Muscle layer of colon (tissue), 2 donors: Measurements from ENCODE around the gene C1orf198.

Source experiments
- H3K27ac ChIP-seq: one replicate; pipeline ENCODE4 v1.7.0; 2013; ENCODE audit warnings: low read depth, mild to moderate bottlenecking, low read length, moderate library complexity
- H3K27me3 ChIP-seq, 2 donors: one replicate each; pipeline ENCODE4 v1.7.0; 2013; ENCODE audit warnings: low read length in 2 of 2, mild to moderate bottlenecking in 2 of 2; ENCODE audit not compliant: insufficient read depth in 2 of 2, control insufficient read depth in 1 of 2
- H3K36me3 ChIP-seq: one replicate; pipeline ENCODE4 v1.7.0; 2013; ENCODE audit warnings: mild to moderate bottlenecking, low read length; ENCODE audit not compliant: insufficient read depth
- H3K4me1 ChIP-seq: one replicate; pipeline ENCODE4 v1.7.0; 2013; ENCODE audit warnings: mild to moderate bottlenecking, low read length; ENCODE audit not compliant: insufficient read depth
- H3K4me3 ChIP-seq, 2 donors: one replicate each; pipeline ENCODE4 v1.7.0; 2013; ENCODE audit warnings: low read length in 2 of 2, low read depth in 1 of 2, mild to moderate bottlenecking in 1 of 2, moderate library complexity in 1 of 2
- H3K9ac ChIP-seq: one replicate; pipeline ENCODE4 v1.7.0; 2013; ENCODE audit warnings: low read length
- H3K9me3 ChIP-seq: one replicate; pipeline ENCODE4 v1.7.0; 2013; ENCODE audit warnings: mild to moderate bottlenecking, low read length
- donor health status: abdominal sarcoma.
- donor health status: Adenocarcinoma of cecum.

C1orf198 gene

DNA sequence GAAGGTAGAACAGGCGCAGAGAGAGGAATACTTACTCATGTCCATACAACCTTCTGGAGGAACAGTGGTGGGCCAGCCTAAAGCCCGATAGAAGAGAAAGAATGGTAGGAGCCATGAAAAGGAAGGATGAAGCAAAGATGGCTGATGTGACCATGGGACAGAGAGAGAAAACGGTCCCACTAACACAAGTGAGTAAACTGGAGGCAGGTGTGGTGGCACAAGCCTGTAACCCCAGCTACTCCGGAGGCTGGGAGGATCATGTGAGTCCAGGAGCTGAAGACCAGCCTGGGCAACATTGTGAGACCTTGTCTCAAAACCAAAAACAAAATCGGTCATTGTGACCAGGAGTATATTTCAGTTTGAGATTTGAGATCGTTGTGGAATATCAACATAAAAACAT, 49.4 kb downstream of the C1orf198 start:
- Histone ChIP-seq H3K9me3 (no peaks in the 10 kb centered on the region), H3K27ac (no peak overlapping the region), H3K9ac (no peak overlapping the region), H3K27me3 (no peaks in the 10 kb centered on the region), H3K4me3 (no peak overlapping the region), H3K36me3 (no peaks in the 10 kb centered on the region), H3K4me1 (peaks cover 1% of the 10 kb centered on the region)

GRCh38 chr1:230818367-230818766, 50.0 kb downstream of the C1orf198 start:
- Histone ChIP-seq H3K27me3 (no peaks in the 10 kb centered on the region), H3K36me3 (no peaks in the 10 kb centered on the region), H3K4me3 (no peak overlapping the region), H3K9me3 (no peaks in the 10 kb centered on the region), H3K27ac (no peak overlapping the region), H3K4me1 (no peaks in the 10 kb centered on the region), H3K9ac (no peak overlapping the region)

DNA sequence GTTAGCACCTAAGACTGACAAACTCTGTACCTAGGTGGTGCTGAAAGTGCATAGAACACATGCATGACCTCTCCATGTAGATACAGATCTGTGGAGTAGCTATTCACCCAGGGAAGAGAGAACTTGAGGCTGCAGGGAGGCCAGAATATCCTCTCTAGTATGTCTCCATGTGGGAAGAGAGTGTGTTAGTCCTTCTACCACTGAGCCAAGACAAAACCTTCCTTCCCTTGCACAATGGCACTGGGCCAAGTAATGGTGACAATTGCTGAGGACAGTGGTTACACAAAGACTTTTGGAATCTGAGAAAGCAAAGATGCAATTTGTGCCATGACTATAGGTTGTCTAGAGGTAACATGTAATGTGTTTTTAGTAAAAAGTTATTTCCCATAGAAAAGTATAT, 52.3 kb downstream of the C1orf198 start:
- Histone ChIP-seq H3K27ac (no peak overlapping the region), H3K9me3 (no peaks in the 10 kb centered on the region), H3K36me3 (no peaks in the 10 kb centered on the region), H3K4me3 (no peak overlapping the region), H3K27me3 (no peaks in the 10 kb centered on the region), H3K4me1 (no peaks in the 10 kb centered on the region), H3K9ac (no peak overlapping the region)

DNA sequence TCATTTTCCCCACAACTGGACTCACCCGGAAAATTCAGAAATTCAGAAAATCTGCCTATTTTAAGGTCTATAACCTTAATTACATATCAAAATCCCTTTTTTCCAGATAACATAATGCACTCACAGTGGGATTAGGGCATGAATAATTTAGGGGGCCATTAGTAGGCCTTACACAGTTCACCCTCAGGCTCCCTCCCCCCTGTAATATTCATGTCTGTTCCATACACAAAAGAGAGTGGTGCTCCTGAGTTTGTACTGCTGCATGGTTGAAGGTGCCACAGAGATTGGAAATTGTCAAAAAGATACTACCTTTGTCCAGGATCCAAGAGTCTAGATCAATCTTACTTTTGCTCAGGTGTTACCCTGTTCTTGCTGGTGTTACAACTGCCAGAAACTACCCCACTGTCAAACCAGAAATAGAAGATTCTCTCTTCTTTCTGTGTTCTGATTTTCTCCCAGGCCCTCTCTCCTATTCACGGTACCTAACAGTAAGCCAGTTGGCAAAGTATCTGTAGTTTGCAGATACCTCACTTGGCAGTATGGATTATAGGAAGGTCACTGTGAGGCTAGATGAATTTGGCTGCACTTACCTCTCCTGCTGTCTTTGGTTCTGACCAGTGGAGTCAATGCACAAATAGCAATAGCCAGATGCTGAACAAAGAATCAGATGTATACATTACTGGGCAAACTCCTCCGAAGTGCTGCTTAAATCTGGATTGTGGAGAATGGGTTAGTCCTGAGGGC, 53.2 kb downstream of the C1orf198 start:
- no peaks in the 10 kb centered on the region for H3K36me3 ChIP-seq
- H3K4me1 ChIP-seq, result no peaks in the 10 kb centered on the region
- no peaks in the 10 kb centered on the region for H3K27me3 ChIP-seq
- H3K27ac ChIP-seq, result no peak overlapping the region
- H3K9me3 ChIP-seq, result no peaks in the 10 kb centered on the region
- H3K9ac ChIP-seq, result no peak overlapping the region
- no peak overlapping the region for H3K4me3 ChIP-seq

GRCh38 chr1:230812568-230812967, 55.8 kb downstream of the C1orf198 start:
- Histone ChIP-seq H3K9ac (no peak overlapping the region), H3K27me3 (no peaks in the 10 kb centered on the region), H3K4me1 (peaks cover 13% of the 10 kb centered on the region), H3K27ac (no peak overlapping the region), H3K4me3 (no peak overlapping the region), H3K36me3 (no peaks in the 10 kb centered on the region), H3K9me3 (no peaks in the 10 kb centered on the region)

GRCh38 chr1:230809256-230809990, 58.9 kb downstream of the C1orf198 start:
- H3K4me3 ChIP-seq, result no peak overlapping the region
- H3K27me3 ChIP-seq, result no peaks in the 10 kb centered on the region
- no peaks in the 10 kb centered on the region for H3K36me3 ChIP-seq
- H3K9ac ChIP-seq, result no peak overlapping the region
- no peaks in the 10 kb centered on the region for H3K9me3 ChIP-seq
- peaks cover 17% of the 10 kb centered on the region for H3K4me1 ChIP-seq
- no peak overlapping the region for H3K27ac ChIP-seq

DNA sequence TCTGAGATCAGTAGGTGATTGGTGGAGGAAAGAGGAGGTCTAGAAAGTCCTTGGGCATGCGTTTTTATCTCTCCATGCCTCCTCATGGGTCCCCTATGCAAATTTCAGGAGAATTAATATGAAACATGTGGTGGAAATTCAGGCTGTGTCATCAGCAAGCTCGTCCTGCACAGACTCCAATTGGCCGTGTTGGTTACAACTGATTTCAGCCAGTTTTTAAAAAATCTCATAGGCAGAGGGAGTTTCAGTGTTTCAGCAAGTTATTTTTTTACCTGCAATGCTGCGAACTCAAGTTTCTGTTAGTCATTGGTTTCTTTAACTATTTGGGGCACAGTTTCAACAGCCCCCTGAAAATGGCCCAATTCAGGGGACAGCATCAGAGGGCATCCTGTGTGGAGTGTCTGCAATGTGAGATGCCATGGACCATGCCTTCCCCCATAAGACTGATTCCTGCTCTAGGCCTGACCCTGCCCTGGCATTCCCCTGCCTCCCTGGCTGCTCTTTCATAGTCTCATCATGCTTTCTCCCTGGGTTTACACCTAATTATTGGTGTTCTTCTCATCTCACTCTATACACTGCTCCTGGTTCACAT, 59.9 kb downstream of the C1orf198 start:
- no peak overlapping the region for H3K27ac ChIP-seq
- H3K4me1 ChIP-seq, result peaks cover 17% of the 10 kb centered on the region
- no peaks in the 10 kb centered on the region for H3K36me3 ChIP-seq
- H3K9ac ChIP-seq, result no peak overlapping the region
- no peak overlapping the region for H3K4me3 ChIP-seq
- no peaks in the 10 kb centered on the region for H3K27me3 ChIP-seq
- no peaks in the 10 kb centered on the region for H3K9me3 ChIP-seq

- H3K36me3 ChIP-seq, result no peaks in the 10 kb centered on the region
- H3K9ac ChIP-seq, result no peak overlapping the region
- H3K4me3 ChIP-seq, result no peak overlapping the region
- no peaks in the 10 kb centered on the region for H3K9me3 ChIP-seq
- H3K4me1 ChIP-seq, result peaks cover 17% of the 10 kb centered on the region
- no peaks in the 10 kb centered on the region for H3K27me3 ChIP-seq
- no peak overlapping the region for H3K27ac ChIP-seq
Observed at GRCh38 chr1:230807561-230808280, 60.6 kb downstream of the C1orf198 start.

- H3K36me3 ChIP-seq, result no peaks in the 10 kb centered on the region
- no peaks in the 10 kb centered on the region for H3K27me3 ChIP-seq
- H3K27ac ChIP-seq, result no peak overlapping the region
- H3K9ac ChIP-seq, result no peak overlapping the region
- no peak overlapping the region for H3K4me3 ChIP-seq
- no peaks in the 10 kb centered on the region for H3K9me3 ChIP-seq
- peaks cover 17% of the 10 kb centered on the region for H3K4me1 ChIP-seq
Observed at GRCh38 chr1:230807029-230807428, 61.3 kb downstream of the C1orf198 start.

DNA sequence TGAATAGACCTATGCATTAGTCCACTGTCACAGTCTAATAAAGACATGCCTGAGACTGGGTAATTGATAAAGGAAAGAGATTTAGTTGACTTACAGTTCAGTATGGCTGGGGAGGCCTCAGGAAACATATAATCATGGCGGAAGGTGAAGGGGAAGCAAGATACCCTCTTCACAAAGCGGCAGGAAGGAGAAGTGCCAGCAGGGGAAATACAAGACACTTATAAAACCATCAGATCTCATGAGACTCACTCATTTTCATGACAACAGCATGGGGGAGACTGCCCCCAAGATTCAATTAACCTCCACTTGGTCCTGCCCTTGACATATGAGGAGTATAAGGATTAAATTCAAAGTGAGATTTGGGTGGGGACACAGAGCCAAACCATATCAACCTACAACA, 61.8 kb downstream of the C1orf198 start:
- H3K9me3 ChIP-seq, result no peaks in the 10 kb centered on the region
- no peak overlapping the region for H3K9ac ChIP-seq
- H3K36me3 ChIP-seq, result no peaks in the 10 kb centered on the region
- H3K4me3 ChIP-seq, result no peak overlapping the region
- no peak overlapping the region for H3K27ac ChIP-seq
- no peaks in the 10 kb centered on the region for H3K27me3 ChIP-seq
- peaks cover 17% of the 10 kb centered on the region for H3K4me1 ChIP-seq

GRCh38 chr1:230804396-230804795, 63.9 kb downstream of the C1orf198 start:
- Histone ChIP-seq H3K9ac (no peak overlapping the region), H3K27me3 (no peaks in the 10 kb centered on the region), H3K4me3 (no peak overlapping the region), H3K36me3 (no peaks in the 10 kb centered on the region), H3K4me1 (peaks cover 17% of the 10 kb centered on the region), H3K9me3 (no peaks in the 10 kb centered on the region), H3K27ac (no peak overlapping the region)
